Measurements from ENCODE around the gene RAB9A.
"Not testable (repeated sequence)": the region's sequence is repeated elsewhere in the genome, so short reads cannot be mapped to it uniquely, and the experiment has no call there.

Gene RAB9A

GRCh38 chrX:13670197-13670596 lies 18.7 kb upstream of the RAB9A start:
- DNase-seq: no peak

DNA sequence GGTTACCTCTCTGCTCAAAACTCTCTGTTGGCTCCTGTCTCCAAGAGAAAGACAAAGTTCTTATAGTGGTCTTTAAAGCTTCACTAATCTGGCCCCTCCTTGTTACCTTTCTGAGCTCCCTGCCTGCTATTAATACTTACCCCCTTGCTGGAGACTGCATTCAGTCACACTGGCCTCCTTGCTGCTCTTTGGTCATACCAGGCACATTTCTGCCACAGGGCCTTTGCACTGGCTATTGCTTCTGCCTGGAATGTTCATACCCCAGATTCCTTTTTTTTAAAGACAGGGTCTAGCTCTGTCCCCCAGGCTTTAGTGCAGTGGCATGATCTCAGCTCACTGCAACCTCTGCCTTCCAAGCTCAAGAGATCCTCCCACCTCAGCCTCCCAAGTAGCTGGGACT lies 15.9 kb upstream of the RAB9A start:
- DNase-seq: no peak

DNA sequence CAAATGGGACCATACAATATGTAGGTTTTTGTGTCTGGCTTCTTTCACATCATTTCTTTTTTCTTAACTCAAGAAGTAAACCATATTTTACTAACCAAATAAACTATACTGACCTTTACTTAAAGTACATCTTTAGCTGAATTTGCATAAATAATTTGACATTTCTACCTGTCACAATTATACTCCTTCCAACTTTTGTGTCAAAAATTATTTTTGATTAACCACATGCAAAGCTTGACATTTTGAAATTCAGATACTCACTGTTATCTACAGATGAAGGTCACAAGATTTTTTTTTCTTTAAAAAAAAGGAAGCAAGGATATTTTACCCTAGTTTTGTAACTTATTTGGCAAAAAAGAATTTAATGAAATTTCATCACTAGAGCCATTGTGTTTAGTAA lies 12.0 kb upstream of the RAB9A start:
- no peak for DNase-seq

- DNase-seq: not testable (repeated sequence)
These were observed 9.2 kb upstream of the RAB9A start for GRCh38 chrX:13679700-13680099.

DNA sequence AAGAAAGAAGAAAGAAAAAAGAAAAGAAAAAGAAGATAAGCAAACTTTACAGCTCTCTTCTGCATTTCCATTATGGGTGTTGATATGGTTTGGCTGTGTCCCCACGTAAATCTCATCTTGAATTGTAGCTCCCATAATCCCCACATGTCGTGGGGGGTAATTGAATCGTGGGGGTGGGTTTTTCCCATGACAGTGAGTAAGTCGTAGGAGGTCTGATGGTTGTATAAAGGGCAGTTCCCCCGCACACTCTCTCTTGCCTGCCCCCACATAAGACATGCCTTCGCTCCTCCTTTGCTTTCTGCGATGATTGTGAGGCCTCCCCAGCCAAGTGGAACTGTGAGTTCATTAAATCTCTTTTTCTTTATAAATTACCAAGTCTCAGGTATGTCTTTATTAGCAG lies 7.3 kb upstream of the RAB9A start:
- DNase-seq: no peak

DNA sequence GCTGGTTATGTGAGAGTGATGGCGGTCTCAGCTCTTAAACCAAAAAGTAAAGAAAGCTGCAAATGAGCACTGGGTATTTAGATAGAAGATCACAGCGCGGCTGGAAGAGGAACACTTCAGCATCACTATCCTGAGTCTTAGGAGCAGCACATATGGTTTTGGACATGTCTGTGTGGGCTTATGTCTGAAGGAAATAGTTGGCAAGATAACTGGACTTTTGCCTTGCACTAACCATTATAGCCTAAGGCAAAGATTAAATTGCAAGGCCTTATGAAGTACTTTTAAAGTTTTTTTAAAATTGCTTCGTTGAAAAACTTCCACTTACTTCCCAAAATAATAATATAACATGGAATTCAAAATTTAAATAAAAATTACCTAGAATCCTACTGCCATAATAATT lies 4.6 kb upstream of the RAB9A start:
- DNase-seq: no peak

DNA sequence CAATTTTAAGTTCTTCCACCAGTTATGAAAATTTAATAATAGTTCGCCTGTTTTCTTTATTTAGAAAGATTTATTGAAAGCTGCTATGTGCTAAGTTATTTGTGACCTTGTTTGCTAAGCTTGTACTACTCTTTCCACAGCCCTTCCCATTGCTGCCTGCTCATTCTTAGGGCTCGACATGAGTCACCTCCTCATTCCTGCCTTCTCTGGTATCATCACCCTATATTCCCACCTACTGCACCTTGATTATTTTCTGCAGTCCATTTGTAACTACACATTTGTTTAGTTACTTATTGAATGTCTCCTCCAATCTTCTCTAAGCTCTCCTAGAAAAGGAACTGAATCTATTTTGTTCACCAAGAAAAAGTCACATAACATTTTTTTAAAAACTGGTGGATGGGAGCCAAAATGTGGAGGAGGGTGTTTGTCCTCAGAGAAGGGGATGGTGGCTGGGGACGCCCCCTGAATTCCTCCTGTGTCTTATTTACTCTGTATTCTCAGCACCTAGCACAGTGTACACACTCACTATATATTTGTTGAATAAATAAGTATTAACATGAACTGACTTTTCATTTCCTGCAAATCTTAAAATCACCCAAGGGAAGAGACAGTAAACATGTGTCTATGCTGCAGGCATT lies 3.7 kb upstream of the RAB9A start:
- DNase-seq: no peak

DNA sequence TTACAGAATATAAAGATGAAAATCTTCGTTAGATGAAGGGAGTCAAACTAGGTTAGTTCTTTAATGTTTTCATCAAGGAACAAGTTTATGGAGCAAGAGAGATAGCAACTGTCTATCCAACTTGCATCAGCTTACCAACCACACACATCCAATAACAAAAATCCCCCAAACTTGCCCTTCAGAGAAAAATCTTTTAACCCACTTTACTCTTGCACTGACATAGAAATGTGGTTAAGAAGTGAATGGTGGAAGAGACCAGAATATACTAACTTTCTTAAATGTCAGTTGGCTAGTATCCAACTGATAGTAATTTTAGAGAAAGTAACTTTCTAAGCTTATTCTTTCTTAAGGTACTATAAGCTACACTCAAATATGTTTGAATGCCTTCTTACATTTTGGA lies 1.7 kb upstream of the RAB9A start:
- no peak for DNase-seq

DNA sequence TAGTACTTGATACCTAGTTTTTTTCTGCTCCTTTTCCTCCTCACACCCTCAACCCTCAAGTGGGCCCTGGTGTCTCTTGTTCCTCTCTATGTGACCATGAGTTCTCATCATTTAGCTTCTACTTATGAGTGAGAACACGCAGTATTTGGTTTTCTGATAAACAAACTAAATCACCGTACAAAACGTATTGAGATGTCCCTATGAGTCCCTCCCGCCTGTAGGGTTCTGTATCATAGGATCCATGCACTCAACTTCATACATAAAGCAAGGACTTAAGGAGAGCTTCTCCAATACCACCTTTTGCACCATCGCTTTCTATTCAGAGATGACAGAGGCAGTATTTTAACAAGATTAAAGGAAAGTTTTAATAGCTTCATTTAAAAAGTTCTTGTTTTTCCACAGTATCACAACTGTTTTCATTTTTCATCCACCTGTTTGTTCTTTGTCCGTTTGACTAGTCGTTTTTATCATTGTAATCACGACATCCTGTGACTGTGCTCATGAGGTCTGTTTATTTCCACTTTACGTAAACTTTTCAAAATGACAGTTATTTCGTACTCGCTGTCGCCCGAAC lies 457 bp upstream of the RAB9A start:
- DNase-seq: no peak

GRCh38 chrX:13689741-13690211 lies 848 bp downstream of the RAB9A start:
- DNase-seq: no peak

- DNase-seq: no peak
These were observed 1.9 kb downstream of the RAB9A start for GRCh38 chrX:13690836-13691235.

GRCh38 chrX:13691841-13692371 lies 3.0 kb downstream of the RAB9A start:
- DNase-seq: no peak

DNA sequence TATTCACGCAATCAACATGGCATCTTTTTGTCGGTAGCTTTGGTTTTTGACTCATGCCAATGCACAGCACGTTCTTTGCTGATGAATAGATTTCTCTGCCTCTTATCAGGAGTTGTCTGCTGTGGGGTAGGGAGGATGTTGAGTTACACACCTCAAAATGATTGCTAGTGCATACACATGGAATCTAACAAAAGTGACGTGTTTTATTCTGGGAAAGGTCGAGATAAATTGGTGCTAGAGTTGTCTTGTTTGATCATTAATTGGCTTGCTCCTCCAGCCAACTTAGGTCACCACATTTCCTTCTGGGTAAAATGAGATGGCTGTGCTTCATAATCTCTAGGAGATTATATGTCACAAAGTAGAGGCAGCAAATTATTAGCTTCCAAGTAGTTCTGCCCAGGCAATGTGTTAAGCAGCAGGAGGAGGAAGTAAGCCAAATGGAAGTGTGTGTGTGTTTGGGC lies 3.9 kb downstream of the RAB9A start:
- no peak for DNase-seq

GRCh38 chrX:13693341-13693961 lies 4.5 kb downstream of the RAB9A start:
- no peak for DNase-seq

DNA sequence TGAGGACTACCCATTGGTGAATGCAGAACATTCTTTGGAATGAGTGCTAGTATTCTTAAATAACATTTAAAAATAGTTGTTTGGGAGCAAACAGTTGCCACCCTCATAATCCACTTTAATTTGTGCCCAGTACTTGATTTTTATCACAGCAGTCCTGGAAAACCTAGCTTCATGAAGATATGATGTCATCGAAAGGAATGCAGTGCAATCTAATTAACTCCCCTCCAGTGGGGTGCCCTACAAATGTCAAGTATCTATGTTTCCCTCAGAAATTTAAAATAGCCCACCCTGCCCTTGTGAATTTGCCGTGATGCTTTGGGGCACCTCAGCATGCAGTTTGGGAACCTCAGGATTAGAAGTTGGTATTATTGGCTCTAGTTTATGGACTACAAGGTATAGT lies 5.4 kb downstream of the RAB9A start:
- no peak for DNase-seq

- no peak for DNase-seq
These were observed 6.1 kb downstream of the RAB9A start for GRCh38 chrX:13694983-13695382.

GRCh38 chrX:13695601-13696115 lies 6.7 kb downstream of the RAB9A start:
- no peak for DNase-seq

GRCh38 chrX:13697455-13697854 lies 8.5 kb downstream of the RAB9A start:
- DNase-seq: no peak

GRCh38 chrX:13697976-13698375 lies 9.0 kb downstream of the RAB9A start:
- DNase-seq: no peak

GRCh38 chrX:13698432-13698831 lies 9.5 kb downstream of the RAB9A start:
- DNase-seq: no peak

- no peak for DNase-seq
These were observed 10.4 kb downstream of the RAB9A start for GRCh38 chrX:13699183-13699826.

GRCh38 chrX:13700380-13700779 lies 11.5 kb downstream of the RAB9A start:
- no peak for DNase-seq

GRCh38 chrX:13702111-13702789 lies 13.3 kb downstream of the RAB9A start:
- no peak for DNase-seq
